Endothelial cell of umbilical vein (primary cell): ENCODE data around the gene ARHGEF1. TPM values are rescaled to one million over a fixed set of nuclear protein-coding genes. Genes with fewer than 3 reads are reported as not detected.

Experiments used
- BruUV-seq: library from RNA; stranded (reverse); fragments of 400-500 nt; replicated peaks from 2 replicates; lab custom pipeline; 2021; lab: Mats Ljungman, UMichigan
- CTCF ChIA-PET: fragments of 300-600, 350-600 bp; sonication (Branson Sonifier 250); formaldehyde crosslinking; loops from one replicate; lab custom pipeline; 2021; ENCODE audit warnings: antibody characterized with exemption, inconsistent platforms; lab: Charles Lee
- POLR2A ChIA-PET: fragments of 300-600, 350-600 bp; sonication (Branson Sonifier 250); formaldehyde crosslinking; loops from one replicate; lab custom pipeline; 2021; ENCODE audit warnings: antibody characterized with exemption, inconsistent platforms; lab: Charles Lee
- DNase-seq: peaks from one replicate; pipeline ENCODE4 v3.0.0-alpha.2; 2011; ENCODE audit warnings: low read depth, low spot score
- FAIRE-seq: peaks from 2 replicates; lab custom pipeline; 2011; peaks lifted over from hg19 to GRCh38; lab: Jason Lieb, UNC
- H2AFZ ChIP-seq: 2 replicates; pipeline ENCODE4 v1.6.0; 2012; ENCODE audit warnings: low read depth, low read length, control low read depth, inconsistent platforms
- H3K27ac ChIP-seq: 2 replicates; pipeline ENCODE4 v1.5.1; 2011; ENCODE audit warnings: low read depth, mild to moderate bottlenecking, control low read depth, low read length, moderate library complexity; ENCODE audit not compliant: insufficient read depth
- H3K27me3 ChIP-seq, 2 experiments: 2 replicates each; pipeline versions ENCODE4 v1.6.0 to v1.6.1; 2011; ENCODE audit warnings: low read length in 2 of 2, mixed read lengths in 1 of 2; ENCODE audit not compliant: control insufficient read depth in 2 of 2, insufficient read depth in 2 of 2
- H3K36me3 ChIP-seq, 2 experiments: 2 replicates in 1 of 2; 3 replicates in 1 of 2; pipeline ENCODE4 v1.5.1; 2011; ENCODE audit warnings: low read length in 2 of 2, mild to moderate bottlenecking in 1 of 2, moderate library complexity in 1 of 2; ENCODE audit not compliant: control insufficient read depth in 2 of 2, insufficient read depth in 2 of 2; ENCODE audit errors: extremely low read depth in 1 of 2
- H3K4me1 ChIP-seq: 3 replicates; pipeline ENCODE4 v1.5.1; 2011; ENCODE audit warnings: mild to moderate bottlenecking, low read length; ENCODE audit not compliant: control insufficient read depth, insufficient read depth; ENCODE audit errors: extremely low read depth
- H3K4me2 ChIP-seq: 2 replicates; pipeline ENCODE4 v1.6.1; 2011; ENCODE audit warnings: low read length, control low read depth, mixed read lengths; ENCODE audit not compliant: insufficient read depth
- H3K4me3 ChIP-seq, 3 experiments: fragments of 200-600 bp in 1 of 3; sonication (generic), shearing (Covaris generic) in 1 of 3; replicated peaks in 1 of 3; 2 replicates each; pipeline ENCODE4 v1.5.1; 2011 to 2016; ENCODE audit warnings: control low read depth in 3 of 3, low read length in 3 of 3, mild to moderate bottlenecking in 2 of 3, inconsistent platforms in 1 of 3, low read depth in 1 of 3, moderate library complexity in 1 of 3; ENCODE audit not compliant: insufficient read depth in 1 of 3
- H3K79me2 ChIP-seq: 2 replicates; pipeline ENCODE4 v1.6.0; 2012; ENCODE audit warnings: low read length, inconsistent platforms; ENCODE audit not compliant: control insufficient read depth, insufficient read depth
- H3K9ac ChIP-seq: replicated peaks from 2 replicates; pipeline ENCODE3; 2011; ENCODE audit warnings: low read length, control low read depth; ENCODE audit not compliant: insufficient read depth; ENCODE audit errors: extremely low read depth
- H3K9me1 ChIP-seq: replicated peaks from 3 replicates; pipeline ENCODE4 v1.6.0; 2011; ENCODE audit warnings: mild to moderate bottlenecking, low read length; ENCODE audit not compliant: control insufficient read depth, insufficient read depth; ENCODE audit errors: extremely low read depth
- H3K9me3 ChIP-seq: replicated peaks from 2 replicates; pipeline ENCODE4 v1.5.1; 2012; ENCODE audit warnings: low read length, inconsistent platforms; ENCODE audit not compliant: control insufficient read depth, insufficient read depth
- H4K20me1 ChIP-seq: replicated peaks from 2 replicates; pipeline ENCODE3; 2011; ENCODE audit warnings: mild to moderate bottlenecking, low read length; ENCODE audit not compliant: control insufficient read depth, insufficient read depth; ENCODE audit errors: extremely low read depth
- EZH2 ChIP-seq: IDR thresholded peaks from 2 replicates; pipeline ENCODE4 v1.6.1; 2012; ENCODE audit warnings: borderline replicate concordance, low read depth, mild to moderate bottlenecking, moderate library complexity, low read length, inconsistent platforms; ENCODE audit not compliant: severe bottlenecking
- FOS ChIP-seq: IDR thresholded peaks from 2 replicates; pipeline ENCODE4 v1.6.1; 2011; ENCODE audit warnings: mild to moderate bottlenecking, low read length, moderate library complexity, borderline replicate concordance; ENCODE audit not compliant: insufficient read depth
- GATA2 ChIP-seq: IDR thresholded peaks from 2 replicates; pipeline ENCODE4 v1.7.0; 2011; ENCODE audit warnings: low read depth, mild to moderate bottlenecking, moderate library complexity, mixed read lengths, low read length; ENCODE audit not compliant: insufficient read length, insufficient read depth
- JUN ChIP-seq: IDR thresholded peaks from 2 replicates; pipeline ENCODE4 v1.6.1; 2011; ENCODE audit warnings: borderline replicate concordance, low read depth; ENCODE audit not compliant: insufficient read length, insufficient read depth
- MYC ChIP-seq: IDR thresholded peaks from one replicate; pipeline ENCODE4 v1.6.1; 2011; ENCODE audit warnings: mild to moderate bottlenecking, low read depth, low read length
- POLR2A ChIP-seq: IDR thresholded peaks from 2 replicates; pipeline ENCODE4 v1.6.1; 2012; ENCODE audit warnings: low read depth, mild to moderate bottlenecking, control low read depth, low read length
- POLR2AphosphoS5 ChIP-seq: IDR thresholded peaks from 2 replicates; pipeline ENCODE4 v1.6.1; 2012; ENCODE audit warnings: low read depth, mild to moderate bottlenecking, control low read depth, low read length, moderate library complexity; ENCODE audit not compliant: insufficient read depth
- dilution Hi-C: fragments of 300-500 bp; cut with MboI; formaldehyde crosslinking; loops from one replicate; pipeline ENCODE4 v1.15.0; 2019; ENCODE audit warnings: low sequenced_read_pairs; ENCODE audit not compliant: extremely low pct_ligation_motif_present
- intact Hi-C: fragments of 100-400 bp; cut with micrococcal nuclease; formaldehyde crosslinking; loops from one replicate; pipeline ENCODE4 v1.10.0; 2022
- polyA plus RNA-seq, 4 experiments: library from polyadenylated mRNA; depleted of rRNA in 3 of 4; stranded (reverse) in 3 of 4; unstranded in 1 of 4; fragments of >200 nt; gene quantifications; 2 replicates each; pipeline versions ENCODE4 v1.2.1 to v1.2.3, GENCODE V29; 2011 to 2012; ENCODE audit warnings: missing spikeins in 1 of 4
- total RNA-seq: library from RNA; stranded (reverse); gene quantifications from 2 replicates; pipeline ENCODE4 v1.2.3, GENCODE V29; 2021
- TF ChIP-seq, protein P1 (sequence below): IDR thresholded peaks from 2 replicates; pipeline ENCODE4 v1.6.1; 2011; ENCODE audit not compliant: insufficient read depth, insufficient read length
- TF ChIP-seq, protein P2 (sequence below), 2 donors: IDR thresholded peaks; 1 replicate in 1 of 2; 2 replicates in 1 of 2; pipeline ENCODE4 v1.5.1; 2011; ENCODE audit warnings: low read length in 2 of 2, mild to moderate bottlenecking in 2 of 2, moderate library complexity in 2 of 2, control low read depth in 1 of 2, inconsistent platforms in 1 of 2, low read depth in 1 of 2; ENCODE audit not compliant: insufficient read depth in 1 of 2; ENCODE audit errors: extremely low read depth in 1 of 2

Gene ARHGEF1
- total and polyA plus RNA-seq, 2 donors (not counting 3 experiments of a cell fraction or from before 2014, with no cell fraction given), result 65.4 to 123 TPM

GRCh38 chr19:41862445-41862986 lies 20.5 kb upstream of the ARHGEF1 start:
- BruUV-seq, result no TSS peak
- Histone ChIP-seq H3K4me3 (no peak overlapping the region), H3K4me2 (peak overlapping the region; percentile 88), H3K4me1 (peaks cover 41% of the 10 kb centered on the region), H4K20me1 (no peaks in the 10 kb centered on the region), H3K79me2 (peaks cover 69% of the 10 kb centered on the region), H2AFZ (no peak overlapping the region), H3K9ac (peak overlapping the region; percentile 12), H3K27ac (no peak overlapping the region), H3K9me3 (no peaks in the 10 kb centered on the region), H3K36me3 (peaks cover 27 to 45% of the 10 kb centered on the region in 2 experiments), H3K9me1 (no peaks in the 10 kb centered on the region), H3K27me3 (no peaks in the 10 kb centered on the region)
- POLR2A ChIA-PET, result no interaction called here
- TF ChIP-seq POLR2AphosphoS5 (peak; percentile 26), POLR2A (peak; percentile 12), MYC (no peak)
- intact Hi-C loops, result no loop called here
- CTCF ChIA-PET, result no interaction called here
- FAIRE-seq (no peak), DNase-seq (no peak)
- dilution Hi-C loops, result no loop called here

- peaks cover 77% of the 10 kb centered on the region for H3K79me2 ChIP-seq
- no peak overlapping the region for H2AFZ ChIP-seq
- no peaks in the 10 kb centered on the region for H4K20me1 ChIP-seq
- no peaks in the 10 kb centered on the region for H3K9me3 ChIP-seq
- intact Hi-C loops, result no loop called here
- DNase-seq, result no peak
- no peak for TF ChIP-seq GATA2
- TF ChIP-seq, protein P1, sequence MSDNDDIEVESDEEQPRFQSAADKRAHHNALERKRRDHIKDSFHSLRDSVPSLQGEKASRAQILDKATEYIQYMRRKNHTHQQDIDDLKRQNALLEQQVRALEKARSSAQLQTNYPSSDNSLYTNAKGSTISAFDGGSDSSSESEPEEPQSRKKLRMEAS, result no peak
- TF ChIP-seq POLR2AphosphoS5, result no peak
- no peak for TF ChIP-seq JUN
- no peak for TF ChIP-seq FOS
- TF ChIP-seq POLR2A, result no peak
- no peak for TF ChIP-seq EZH2
- TF ChIP-seq, protein P2, sequence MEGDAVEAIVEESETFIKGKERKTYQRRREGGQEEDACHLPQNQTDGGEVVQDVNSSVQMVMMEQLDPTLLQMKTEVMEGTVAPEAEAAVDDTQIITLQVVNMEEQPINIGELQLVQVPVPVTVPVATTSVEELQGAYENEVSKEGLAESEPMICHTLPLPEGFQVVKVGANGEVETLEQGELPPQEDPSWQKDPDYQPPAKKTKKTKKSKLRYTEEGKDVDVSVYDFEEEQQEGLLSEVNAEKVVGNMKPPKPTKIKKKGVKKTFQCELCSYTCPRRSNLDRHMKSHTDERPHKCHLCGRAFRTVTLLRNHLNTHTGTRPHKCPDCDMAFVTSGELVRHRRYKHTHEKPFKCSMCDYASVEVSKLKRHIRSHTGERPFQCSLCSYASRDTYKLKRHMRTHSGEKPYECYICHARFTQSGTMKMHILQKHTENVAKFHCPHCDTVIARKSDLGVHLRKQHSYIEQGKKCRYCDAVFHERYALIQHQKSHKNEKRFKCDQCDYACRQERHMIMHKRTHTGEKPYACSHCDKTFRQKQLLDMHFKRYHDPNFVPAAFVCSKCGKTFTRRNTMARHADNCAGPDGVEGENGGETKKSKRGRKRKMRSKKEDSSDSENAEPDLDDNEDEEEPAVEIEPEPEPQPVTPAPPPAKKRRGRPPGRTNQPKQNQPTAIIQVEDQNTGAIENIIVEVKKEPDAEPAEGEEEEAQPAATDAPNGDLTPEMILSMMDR (IDR thresholded peaks at IDR 0.05; ENCODE audit: extremely low read depth in 1 of 2, insufficient read depth in 1 of 2, low read depth in 1 of 2, low read length in 2 of 2), result no peak
- TF ChIP-seq MYC, result no peak
- no TSS peak for BruUV-seq
- no peak overlapping the region for H3K27ac ChIP-seq
- H3K9ac ChIP-seq, result no peak overlapping the region
- no peaks in the 10 kb centered on the region for H3K9me1 ChIP-seq
- dilution Hi-C loops, result no loop called here
- H3K27me3 ChIP-seq, result no peaks in the 10 kb centered on the region
- peak overlapping the region; percentile 88 for H3K4me2 ChIP-seq
- no peak for FAIRE-seq
- ChIA-PET POLR2A (interaction anchor here (1.0 kb wide), 1 partner anchor 10 kb away, joined by 4 read pairs; no protein-coding TSS in a partner anchor), CTCF (interaction anchor here (1.0 kb wide), 1 partner anchor 10 kb away, joined by 3 read pairs; no protein-coding TSS in a partner anchor)
- H3K4me1 ChIP-seq, result peaks cover 41% of the 10 kb centered on the region
- H3K4me3 ChIP-seq, result no peak overlapping the region
- peaks cover 31 to 51% of the 10 kb centered on the region in 2 experiments for H3K36me3 ChIP-seq
Measured at GRCh38 chr19:41863209-41863931, 19.6 kb upstream of the ARHGEF1 start.
